Measurements from ENCODE around the gene SLC7A14.

- no peak for TF ChIP-seq RARB (CRISPR knock-in tag; IDR thresholded peaks at IDR 0.05)
- no peak for TF ChIP-seq CBX8 (IDR thresholded peaks at IDR 0.05)
- TF ChIP-seq, protein P1, sequence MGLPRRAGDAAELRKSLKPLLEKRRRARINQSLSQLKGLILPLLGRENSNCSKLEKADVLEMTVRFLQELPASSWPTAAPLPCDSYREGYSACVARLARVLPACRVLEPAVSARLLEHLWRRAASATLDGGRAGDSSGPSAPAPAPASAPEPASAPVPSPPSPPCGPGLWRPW (IDR thresholded peaks at IDR 0.05) = no peak
- TF ChIP-seq, protein P2, sequence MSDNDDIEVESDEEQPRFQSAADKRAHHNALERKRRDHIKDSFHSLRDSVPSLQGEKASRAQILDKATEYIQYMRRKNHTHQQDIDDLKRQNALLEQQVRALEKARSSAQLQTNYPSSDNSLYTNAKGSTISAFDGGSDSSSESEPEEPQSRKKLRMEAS (IDR thresholded peaks at IDR 0.05) = no peak
Observed at GRCh38 chr3:170421758-170422157, 164.1 kb downstream of the SLC7A14 start.
